ENCODE results near the gene CAPN13.

- TF ChIP-seq, protein P1, sequence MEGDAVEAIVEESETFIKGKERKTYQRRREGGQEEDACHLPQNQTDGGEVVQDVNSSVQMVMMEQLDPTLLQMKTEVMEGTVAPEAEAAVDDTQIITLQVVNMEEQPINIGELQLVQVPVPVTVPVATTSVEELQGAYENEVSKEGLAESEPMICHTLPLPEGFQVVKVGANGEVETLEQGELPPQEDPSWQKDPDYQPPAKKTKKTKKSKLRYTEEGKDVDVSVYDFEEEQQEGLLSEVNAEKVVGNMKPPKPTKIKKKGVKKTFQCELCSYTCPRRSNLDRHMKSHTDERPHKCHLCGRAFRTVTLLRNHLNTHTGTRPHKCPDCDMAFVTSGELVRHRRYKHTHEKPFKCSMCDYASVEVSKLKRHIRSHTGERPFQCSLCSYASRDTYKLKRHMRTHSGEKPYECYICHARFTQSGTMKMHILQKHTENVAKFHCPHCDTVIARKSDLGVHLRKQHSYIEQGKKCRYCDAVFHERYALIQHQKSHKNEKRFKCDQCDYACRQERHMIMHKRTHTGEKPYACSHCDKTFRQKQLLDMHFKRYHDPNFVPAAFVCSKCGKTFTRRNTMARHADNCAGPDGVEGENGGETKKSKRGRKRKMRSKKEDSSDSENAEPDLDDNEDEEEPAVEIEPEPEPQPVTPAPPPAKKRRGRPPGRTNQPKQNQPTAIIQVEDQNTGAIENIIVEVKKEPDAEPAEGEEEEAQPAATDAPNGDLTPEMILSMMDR (IDR thresholded peaks at IDR 0.05): no peak
- TF ChIP-seq EZH2 (IDR thresholded peaks at IDR 0.05; ENCODE audit: borderline replicate concordance, insufficient read depth, low read depth, low read length, poor library complexity, severe bottlenecking): no peak
Measured at GRCh38 chr2:30781961-30782533, 25.2 kb downstream of the CAPN13 start.
